DMS79 (cell line): ENCODE measurements around the gene COQ3.

Source experiments
- DNase-seq: peaks from one replicate; lab custom pipeline; 2025; lab: John Stamatoyannopoulos, UW

COQ3 gene

DNA sequence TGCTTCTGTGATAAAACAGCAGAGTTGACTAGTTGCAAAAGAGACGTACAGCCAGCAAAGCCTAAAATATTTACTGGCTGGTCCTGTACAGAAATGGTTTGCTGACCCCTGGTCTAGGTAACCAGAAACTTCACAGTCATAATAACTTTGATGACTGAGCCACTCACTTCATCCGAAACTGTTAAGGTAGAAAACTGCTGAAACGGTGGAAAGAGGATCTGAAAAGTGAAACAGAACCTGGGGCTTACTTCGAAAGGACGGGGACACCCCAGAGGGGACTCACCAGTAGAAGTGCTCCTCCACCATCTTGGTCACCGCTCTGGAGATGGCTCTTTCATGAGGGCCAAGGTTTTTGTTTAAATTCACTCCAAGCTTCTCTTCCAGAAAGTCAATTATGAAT lies 60.9 kb downstream of the COQ3 start:
- DNase-seq = no peak

DNA sequence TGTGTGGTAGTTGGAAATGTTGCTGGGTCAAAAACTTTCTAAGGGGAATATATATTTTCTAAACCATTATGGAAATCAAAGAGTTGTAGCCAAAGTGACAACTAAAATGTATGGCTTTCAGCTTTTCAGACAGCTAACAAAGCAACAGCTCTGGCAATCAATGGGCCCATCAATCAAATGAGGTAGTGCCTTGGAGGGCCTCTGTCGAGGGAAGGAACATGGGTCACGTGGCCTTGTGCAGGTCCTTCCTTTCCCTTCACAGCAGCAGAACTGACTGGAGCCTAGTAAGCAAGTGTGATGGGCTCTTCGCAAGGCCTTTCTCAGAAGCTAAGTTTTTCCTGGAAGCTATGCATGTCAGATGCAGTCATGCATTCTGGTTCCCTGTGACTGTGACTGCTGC lies 62.5 kb downstream of the COQ3 start:
- no peak for DNase-seq

DNA sequence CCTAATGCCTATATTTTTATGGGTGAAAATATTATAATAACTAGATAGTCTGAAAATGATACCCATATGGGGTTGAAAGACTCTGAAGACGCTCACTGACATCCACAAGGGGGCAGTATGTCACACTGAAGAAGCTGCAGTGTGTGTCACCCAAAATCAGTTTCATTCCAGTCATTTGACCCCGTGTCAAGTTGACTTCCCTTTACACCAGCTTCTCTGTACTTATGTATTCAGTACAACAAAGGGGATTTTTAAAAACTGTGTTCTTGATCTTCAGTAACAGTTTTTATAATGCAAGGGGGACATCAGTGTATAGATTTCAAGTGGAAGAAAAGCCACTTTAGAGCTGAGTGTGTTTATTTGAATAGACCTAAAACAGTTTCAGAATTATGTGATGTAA lies 63.8 kb downstream of the COQ3 start:
- no peak for DNase-seq

DNA sequence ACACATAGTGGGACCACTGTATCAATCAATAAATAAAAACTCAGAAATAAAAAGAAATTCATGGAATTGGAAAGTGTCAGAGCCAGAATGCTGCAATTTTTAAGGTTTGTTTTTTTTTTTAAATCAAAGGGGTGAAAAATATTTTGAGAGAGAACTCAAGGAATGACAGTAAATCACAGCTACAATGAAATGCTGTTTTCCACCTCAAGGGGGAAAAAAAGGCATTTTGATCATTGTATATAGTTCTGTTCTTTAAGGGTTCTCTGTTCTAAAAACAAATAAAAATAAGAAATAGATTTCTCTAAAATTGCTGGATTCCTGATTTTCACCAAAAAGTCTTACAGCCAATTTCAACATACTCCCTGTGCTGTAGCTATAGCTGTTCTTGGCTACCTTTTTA lies 69.0 kb downstream of the COQ3 start:
- no peak for DNase-seq
